MCF 10A (cell line): ENCODE data around the gene MATCAP1. TPM values are rescaled to one million over a fixed set of nuclear protein-coding genes. Genes with fewer than 3 reads are reported as not detected.

Experiments
- BruUV-seq: library from RNA; stranded (reverse); fragments of 400-500 nt; replicated peaks from 2 replicates; lab custom pipeline; 2021; lab: Mats Ljungman, UMichigan
- CTCF ChIA-PET: fragments of 300-600 bp; sonication (Branson Sonifier 250); formaldehyde crosslinking; extraction: SDS; loops from one replicate; lab custom pipeline; 2021; ENCODE audit warnings: antibody characterized with exemption, inconsistent platforms; lab: Yijun Ruan, JAX
- POLR2A ChIA-PET: fragments of 300-600, 350-650 bp; sonication (Branson Sonifier 250); formaldehyde crosslinking; extraction: SDS; loops from one replicate; lab custom pipeline; 2020; ENCODE audit warnings: antibody characterized with exemption, inconsistent platforms; lab: Yijun Ruan, JAX
- DNase-seq: peaks from one replicate; pipeline ENCODE4 v3.0.0-alpha.2; 2018; ENCODE audit not compliant: unreplicated experiment
- H3K27ac Mint-ChIP-seq: one replicate; pipeline ENCODE4 v1.8.0; 2022; ENCODE audit warnings: mild to moderate bottlenecking, low read depth, mixed read lengths; ENCODE audit not compliant: unreplicated experiment
- H3K27me3 Mint-ChIP-seq: one replicate; pipeline ENCODE4 v1.8.0; 2022; ENCODE audit warnings: mixed read lengths; ENCODE audit not compliant: insufficient read depth, unreplicated experiment
- H3K36me3 Mint-ChIP-seq: one replicate; pipeline ENCODE4 v1.8.0; 2022; ENCODE audit warnings: mild to moderate bottlenecking, moderate library complexity, mixed read lengths; ENCODE audit not compliant: insufficient read depth, unreplicated experiment
- H3K4me1 Mint-ChIP-seq: one replicate; pipeline ENCODE4 v1.8.0; 2022; ENCODE audit warnings: mixed read lengths; ENCODE audit not compliant: insufficient read depth, unreplicated experiment
- H3K4me3 Mint-ChIP-seq: one replicate; pipeline ENCODE4 v1.8.0; 2022; ENCODE audit warnings: mild to moderate bottlenecking, moderate library complexity, mixed read lengths; ENCODE audit not compliant: unreplicated experiment
- H3K9me3 Mint-ChIP-seq: one replicate; pipeline ENCODE4 v1.8.0; 2022; ENCODE audit warnings: mixed read lengths; ENCODE audit not compliant: unreplicated experiment
- CTCF ChIP-seq: fragments of 200-600 bp; IDR thresholded peaks from one replicate; pipeline ENCODE4 v1.8.0; 2022; ENCODE audit warnings: antibody characterized with exemption, mild to moderate bottlenecking; ENCODE audit not compliant: unreplicated experiment
- intact Hi-C: fragments of 100-400 bp; cut with micrococcal nuclease; formaldehyde crosslinking; loops from 2 replicates; pipeline ENCODE4 v1.14.1; 2022
- total RNA-seq: library from RNA; stranded (reverse); gene quantifications from 2 replicates; pipeline ENCODE4 v1.2.3, GENCODE V29; 2022

MATCAP1 gene
- total RNA-seq, 1 experiment from 2014 or later, result 18.1 TPM

GRCh38 chr16:67156143-67156844 lies 27.5 kb downstream of the MATCAP1 start:
- CTCF ChIA-PET, result interaction anchor here (0.6 to 5.1 kb wide), 11 partner anchors 9 to 360 kb away, joined by 3 to 29 read pairs (median 4); no protein-coding TSS in a partner anchor
- intact Hi-C loops, result no loop called here
- H3K27me3 Mint-ChIP-seq, result no peaks in the 10 kb centered on the region

GRCh38 chr16:67155295-67156142 lies 28.2 kb downstream of the MATCAP1 start:
- CTCF ChIA-PET, result interaction anchor here (0.6 to 5.1 kb wide), 22 partner anchors 9 to 263 kb away, joined by 3 to 29 read pairs (median 4); partner anchors contain the start of genes CES4A, EXOC3L1 and FHOD1
- BruUV-seq, result no TSS peak
- Mint-ChIP-seq H3K27me3 (no peaks in the 10 kb centered on the region), H3K27ac (no peak overlapping the region), H3K9me3 (no peaks in the 10 kb centered on the region), H3K36me3 (peaks cover 7% of the 10 kb centered on the region), H3K4me1 (peaks cover 14% of the 10 kb centered on the region), H3K4me3 (no peak overlapping the region)
- DNase-seq, result peak; percentile 59
- peak; percentile 94 for TF ChIP-seq CTCF
- intact Hi-C loops, result loop anchor here (1.0 kb wide), 2 partner anchors 137 to 178 kb away; no protein-coding TSS in a partner anchor
- POLR2A ChIA-PET, result interaction anchor here (0.5 to 0.8 kb wide), 7 partner anchors 51 to 407 kb away, joined by 3 to 4 read pairs (median 3); partner anchors contain the start of gene CTCF

More at GRCh38 chr16:67156143-67156844, 27.5 kb downstream of the MATCAP1 start:
- Mint-ChIP-seq H3K4me1 (peaks cover 14% of the 10 kb centered on the region), H3K4me3 (no peak overlapping the region), H3K36me3 (peaks cover 7% of the 10 kb centered on the region), H3K9me3 (no peaks in the 10 kb centered on the region), H3K27ac (no peak overlapping the region)
- TF ChIP-seq CTCF, result no peak
- POLR2A ChIA-PET, result interaction anchor here (1.8 kb wide), 1 partner anchor 17 kb away, joined by 6 read pairs; no protein-coding TSS in a partner anchor
- DNase-seq, result no peak
- BruUV-seq, result no TSS peak

- peaks cover 7% of the 10 kb centered on the region for H3K36me3 Mint-ChIP-seq
- BruUV-seq, result no TSS peak
Observed at GRCh38 chr16:67154578-67155294, 29.0 kb downstream of the MATCAP1 start.

More at GRCh38 chr16:67154578-67155294, 29.0 kb downstream of the MATCAP1 start:
- intact Hi-C loops, result loop anchor here (1.0 kb wide), 2 partner anchors 136 to 177 kb away; no protein-coding TSS in a partner anchor
- H3K9me3 Mint-ChIP-seq, result no peaks in the 10 kb centered on the region
- H3K27ac Mint-ChIP-seq, result no peak overlapping the region
- CTCF ChIA-PET, result interaction anchor here (0.5 to 5.1 kb wide), 22 partner anchors 8 to 262 kb away, joined by 3 to 29 read pairs (median 4); partner anchors contain the start of genes CES4A and FHOD1
- H3K27me3 Mint-ChIP-seq, result no peaks in the 10 kb centered on the region
- TF ChIP-seq CTCF, result no peak
- no peak for DNase-seq
- peaks cover 14% of the 10 kb centered on the region for H3K4me1 Mint-ChIP-seq
- no peak overlapping the region for H3K4me3 Mint-ChIP-seq
- POLR2A ChIA-PET, result interaction anchor here (0.5 to 0.8 kb wide), 6 partner anchors 52 to 407 kb away, joined by 3 to 4 read pairs (median 4); partner anchors contain the start of gene CTCF
